Activated T-cell treated with anti-CD3 and anti-CD28 coated beads, Interleukin-2, amount 50 U/mL, for 72 hours (primary cell): ENCODE measurements around the gene CRACR2B. TPM values are rescaled to one million over a fixed set of nuclear protein-coding genes. Genes with fewer than 3 reads are reported as not detected.

ENCODE experiments used
- ATAC-seq, 2 donors: fragments of 150-1000 bp; cut with Tn5 transposase; replicated peaks in 1 of 2; 2 replicates each; pipeline ENCODE4 v1.10.0; 2021; ENCODE audit warnings: moderate library complexity in 2 of 2, mild to moderate bottlenecking in 1 of 2
- DNase-seq, 2 donors: peaks; one replicate each; pipeline ENCODE4 v3.0.0; 2021 to 2022; ENCODE audit warnings: mixed read lengths in 1 of 2
- H3K27ac Mint-ChIP-seq: one replicate; pipeline ENCODE4 v1.8.0; 2022; ENCODE audit warnings: mild to moderate bottlenecking, moderate library complexity, mixed read lengths
- H3K27me3 Mint-ChIP-seq: one replicate; pipeline ENCODE4 v1.8.0; 2022; ENCODE audit warnings: low read depth, mixed read lengths
- H3K36me3 Mint-ChIP-seq, 2 donors: one replicate each; pipeline ENCODE4 v1.8.0; 2022; ENCODE audit warnings: mixed read lengths in 2 of 2, mild to moderate bottlenecking in 1 of 2; ENCODE audit not compliant: insufficient read depth in 2 of 2
- H3K4me1 Mint-ChIP-seq: one replicate; pipeline ENCODE4 v1.8.0; 2022; ENCODE audit warnings: low read depth, mixed read lengths
- H3K4me3 Mint-ChIP-seq, 2 donors: one replicate each; pipeline ENCODE4 v1.8.0; 2022; ENCODE audit warnings: mild to moderate bottlenecking in 2 of 2, mixed read lengths in 2 of 2, moderate library complexity in 2 of 2
- H3K9me3 Mint-ChIP-seq, 2 donors: one replicate each; pipeline ENCODE4 v1.8.0; 2022; ENCODE audit warnings: mixed read lengths in 2 of 2
- total RNA-seq, 2 donors: library from RNA; stranded (reverse); gene quantifications; one replicate each; pipeline ENCODE4 v1.2.3, GENCODE V29; 2022

The CRACR2B gene
- total RNA-seq, 2 donors from 2014 or later: 5.5 to 13.3 TPM

DNA sequence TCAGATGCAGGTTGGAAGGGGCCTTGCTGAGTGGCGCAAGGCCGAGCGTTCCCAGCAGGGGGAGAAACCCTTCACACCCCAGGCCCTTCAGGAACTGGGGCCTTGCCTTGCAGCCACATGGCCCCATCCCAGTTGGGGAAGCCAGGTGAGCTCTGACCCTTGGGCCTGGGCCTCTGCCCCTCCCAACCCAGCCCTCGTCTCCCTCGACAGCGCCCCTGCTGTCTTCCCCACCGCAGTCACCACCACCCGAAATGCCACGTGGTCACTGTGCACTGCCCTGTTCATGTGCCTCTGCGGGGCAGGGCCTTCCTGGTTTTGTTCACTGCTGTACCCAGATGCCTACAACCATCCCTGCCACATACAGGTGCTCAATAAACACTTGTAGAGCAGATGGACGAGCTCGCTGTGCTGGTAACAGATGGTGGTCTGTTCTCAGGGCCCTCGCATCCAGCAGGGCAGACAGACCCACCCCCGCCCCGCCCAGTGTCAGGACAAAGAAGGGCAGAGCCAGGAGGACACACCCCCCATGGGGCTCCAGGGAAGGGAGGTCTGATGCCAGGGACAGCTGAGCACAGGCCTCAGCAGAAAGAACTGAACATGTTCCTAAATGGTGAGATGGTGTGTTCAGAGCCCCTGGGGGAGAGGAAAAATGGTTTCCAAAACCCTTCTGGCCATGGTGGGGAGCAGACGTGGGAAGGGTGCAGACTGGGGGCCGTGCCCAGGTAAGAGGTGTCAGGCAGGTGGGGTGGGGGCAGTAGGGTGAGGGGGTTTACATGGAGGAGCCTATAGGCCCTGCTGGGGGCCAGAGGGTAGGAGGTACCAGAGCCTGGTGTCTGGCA, 10.9 kb downstream of the CRACR2B start:
- no peaks in the 10 kb centered on the region for H3K27me3 Mint-ChIP-seq
- peaks cover 27% of the 10 kb centered on the region for H3K4me1 Mint-ChIP-seq
- DNase-seq (no peak), ATAC-seq (no peak)
- peaks cover 0 to 4% of the 10 kb centered on the region in 2 donors for H3K36me3 Mint-ChIP-seq
- no peak overlapping the region for H3K27ac Mint-ChIP-seq
- no peak overlapping the region for H3K4me3 Mint-ChIP-seq
- no peaks in the 10 kb centered on the region for H3K9me3 Mint-ChIP-seq

DNA sequence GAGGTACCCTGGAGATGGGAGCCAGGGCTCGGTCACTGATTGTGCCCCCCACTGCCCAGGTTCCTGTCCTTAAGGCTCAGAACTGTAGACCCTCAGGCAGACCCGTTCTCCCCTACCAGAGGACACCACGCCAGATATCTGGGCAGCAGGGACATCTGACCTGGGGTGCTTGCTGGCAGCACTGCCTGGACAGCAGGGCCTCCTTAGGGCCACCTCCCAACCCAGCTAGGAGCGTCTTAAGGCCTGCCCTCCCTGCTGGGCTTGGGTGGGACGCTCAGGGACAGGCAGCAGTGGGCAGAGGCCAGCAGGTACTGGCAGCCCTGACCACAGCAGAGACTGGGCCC, 11.5 kb downstream of the CRACR2B start:
- H3K9me3 Mint-ChIP-seq: no peaks in the 10 kb centered on the region
- ATAC-seq (no peak), DNase-seq (no peak)
- no peak overlapping the region for H3K4me3 Mint-ChIP-seq
- H3K4me1 Mint-ChIP-seq: peaks cover 25% of the 10 kb centered on the region
- no peak overlapping the region for H3K27ac Mint-ChIP-seq
- H3K36me3 Mint-ChIP-seq: peaks cover 0 to 4% of the 10 kb centered on the region in 2 donors
- H3K27me3 Mint-ChIP-seq: no peaks in the 10 kb centered on the region

DNA sequence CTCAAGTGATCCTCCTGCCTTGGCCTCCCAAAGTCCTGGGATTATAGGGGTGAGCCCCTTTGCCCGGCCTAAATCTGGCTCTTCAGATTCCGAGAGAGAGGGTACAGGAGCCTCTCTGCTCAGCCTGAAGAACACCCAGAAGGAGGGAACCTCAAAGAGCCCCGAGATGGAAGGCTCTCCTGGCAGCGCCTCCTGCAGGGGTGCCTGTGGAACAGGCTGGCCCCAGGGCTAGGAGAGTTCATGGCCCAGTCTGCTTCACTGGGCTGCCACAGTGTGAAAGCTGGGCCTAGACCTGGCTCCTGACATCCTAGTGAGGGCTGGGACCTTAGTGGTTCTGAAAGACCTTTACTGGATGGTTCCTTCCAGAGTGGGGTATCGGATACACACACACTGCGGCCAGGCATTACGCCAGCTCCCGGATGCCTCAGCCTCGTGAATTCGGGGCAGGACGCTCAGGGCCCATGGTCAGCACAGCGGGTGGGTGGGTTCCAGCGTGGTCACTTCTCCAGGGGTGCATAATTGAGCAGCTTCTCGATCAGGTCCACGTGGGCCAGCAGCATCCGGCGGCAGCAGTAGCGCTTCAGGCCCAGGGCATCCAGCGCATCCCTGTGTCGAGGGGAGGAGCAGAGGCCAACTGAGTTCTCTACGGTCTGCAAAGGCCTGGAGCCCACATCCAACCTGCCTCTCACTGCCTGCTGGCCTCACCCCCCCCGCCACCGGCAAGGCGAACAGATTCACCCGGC, 12.3 kb downstream of the CRACR2B start:
- Mint-ChIP-seq H3K27me3 (no peaks in the 10 kb centered on the region), H3K27ac (no peak overlapping the region), H3K36me3 (peaks cover 0 to 4% of the 10 kb centered on the region in 2 donors), H3K9me3 (no peaks in the 10 kb centered on the region), H3K4me3 (peak overlapping the region; percentile 83 to 88), H3K4me1 (peaks cover 25% of the 10 kb centered on the region)
- ATAC-seq: no peak
- DNase-seq: no peak

DNA sequence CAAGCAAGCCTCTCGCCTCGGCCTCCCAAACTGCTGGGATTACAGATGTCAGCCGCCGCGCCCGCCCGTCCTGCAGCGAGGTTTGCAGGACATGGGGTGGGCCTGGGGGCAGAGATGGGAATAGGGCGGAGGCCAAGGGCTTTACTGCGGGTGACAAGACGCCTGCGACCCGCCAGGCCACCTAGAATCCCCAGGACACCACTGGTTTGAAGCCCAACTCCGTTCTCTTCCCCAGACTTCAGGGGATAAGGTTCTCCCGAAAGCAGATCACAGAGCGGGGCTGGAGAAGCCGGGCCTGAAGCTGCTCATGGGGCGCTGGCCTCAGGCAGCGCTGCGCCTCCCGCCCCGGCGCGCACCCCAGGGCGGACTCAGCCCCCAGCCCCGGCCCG, 14.3 kb downstream of the CRACR2B start:
- Mint-ChIP-seq H3K27ac (peak overlapping the region; percentile 79), H3K36me3 (peaks cover 0 to 4% of the 10 kb centered on the region in 2 donors), H3K27me3 (no peaks in the 10 kb centered on the region), H3K4me3 (peak overlapping the region; percentile 83 to 88), H3K9me3 (no peaks in the 10 kb centered on the region), H3K4me1 (peaks cover 25% of the 10 kb centered on the region)
- DNase-seq (no peak), ATAC-seq (peak; percentile 1 to 2)

DNA sequence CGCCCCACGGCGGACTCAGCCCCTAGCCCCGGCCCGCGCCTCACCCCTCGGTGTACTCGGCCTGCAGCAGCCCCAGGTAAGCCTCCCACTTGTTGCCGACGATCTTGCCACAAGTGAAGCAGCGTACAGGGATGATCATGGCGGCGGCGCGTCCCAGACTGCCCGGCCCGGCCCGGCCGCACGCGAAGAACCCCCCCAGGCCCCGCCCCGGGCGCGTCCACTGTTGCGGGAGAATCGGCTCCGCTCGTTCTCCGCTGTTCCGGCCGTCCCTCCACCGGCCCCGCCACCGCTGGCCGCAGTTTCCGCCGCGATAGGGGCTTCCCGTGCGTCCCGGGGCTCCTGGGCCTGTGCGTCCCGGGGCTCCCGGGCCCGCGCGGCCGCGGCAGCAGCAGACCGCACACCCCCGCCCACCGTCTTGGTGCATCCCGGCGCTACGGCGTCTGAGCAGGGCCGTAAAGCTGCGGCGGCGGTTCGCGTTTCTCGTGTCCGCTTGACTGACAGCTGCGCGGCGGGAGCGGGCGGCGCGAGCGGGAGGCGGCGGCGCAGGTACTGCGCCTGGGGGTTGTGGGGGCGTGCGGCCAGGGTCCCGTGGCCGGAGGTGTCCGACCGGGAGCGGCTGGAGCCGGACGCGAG, 14.8 kb downstream of the CRACR2B start, which contains the start of the genes POLR2L and TSPAN4:
TSS of gene POLR2L (minus strand) at position 160 of the 633 bp plus-strand sequence. CDS start at position 139, 21 bp downstream.
TSS of gene TSPAN4 (plus strand) at position 483 of the 633 bp plus-strand sequence. CDS start 7,453 bp downstream, outside the sequence.
- H3K9me3 Mint-ChIP-seq: no peaks in the 10 kb centered on the region
- peak within 1 kb of the TSS; percentile 79 for H3K27ac Mint-ChIP-seq
- peak within 1 kb of the TSS; percentile 86 to 88 for H3K4me3 Mint-ChIP-seq
- DNase-seq (peak; percentile 93 to 94), ATAC-seq (peak; percentile 79 to 84)
- peaks cover 0 to 4% of the 10 kb centered on the region in 2 donors for H3K36me3 Mint-ChIP-seq
- H3K27me3 Mint-ChIP-seq: no peaks in the 10 kb centered on the region
- H3K4me1 Mint-ChIP-seq: peaks cover 25% of the 10 kb centered on the region

GRCh38 chr11:843086-843734, 15.5 kb downstream of the CRACR2B start:
- peaks cover 25% of the 10 kb centered on the region for H3K4me1 Mint-ChIP-seq
- DNase-seq (no peak), ATAC-seq (peak in 1 of 2 donors; percentile 13)
- no peaks in the 10 kb centered on the region for H3K27me3 Mint-ChIP-seq
- H3K9me3 Mint-ChIP-seq: no peaks in the 10 kb centered on the region
- H3K27ac Mint-ChIP-seq: no peak overlapping the region
- H3K36me3 Mint-ChIP-seq: peaks cover 0 to 4% of the 10 kb centered on the region in 2 donors
- peak overlapping the region; percentile 74 to 86 for H3K4me3 Mint-ChIP-seq

DNA sequence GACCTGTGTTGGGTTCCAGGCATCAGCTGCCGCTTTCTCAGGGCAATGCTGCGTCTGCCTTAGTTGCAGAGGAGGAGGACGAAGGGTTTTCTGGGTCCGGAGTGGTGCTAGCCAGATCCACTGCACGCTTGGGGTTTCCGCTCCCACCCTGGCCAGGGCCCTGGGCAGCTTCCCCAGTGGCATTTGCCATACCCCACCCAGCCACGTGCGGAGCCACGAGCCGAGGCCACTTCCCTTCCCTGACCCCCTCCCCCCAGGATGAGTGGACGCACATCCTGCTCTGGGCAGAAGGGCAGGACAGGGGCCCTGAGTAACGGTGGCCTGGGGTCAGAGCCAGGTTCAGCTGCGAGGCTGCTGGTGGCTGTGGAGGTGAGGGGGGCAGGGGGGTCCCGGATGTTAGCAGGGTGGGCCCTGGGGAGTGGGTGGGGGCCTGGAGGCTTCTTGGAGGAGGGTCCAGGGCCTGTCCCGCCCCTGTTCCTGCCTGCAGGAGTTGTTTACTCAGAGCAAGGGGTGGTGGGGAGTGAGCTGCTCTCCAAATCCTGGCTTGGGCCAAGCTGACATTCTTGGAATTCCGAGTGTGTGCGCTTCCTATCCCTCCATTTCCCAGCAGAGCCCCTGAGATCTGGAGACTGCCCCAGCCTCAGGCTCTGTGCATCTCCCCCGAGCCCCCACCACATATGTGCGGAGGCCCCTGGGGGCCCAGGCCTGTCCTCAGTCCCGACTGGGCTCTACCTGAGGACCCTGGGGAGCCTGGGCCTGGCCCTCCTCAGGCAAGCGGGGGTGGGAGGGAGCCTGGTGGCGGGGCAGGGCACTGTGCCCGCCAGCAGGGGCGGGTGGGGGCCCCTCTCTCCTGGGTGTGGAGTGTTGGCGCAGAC, 16.3 kb downstream of the CRACR2B start:
- Mint-ChIP-seq H3K4me1 (peaks cover 30% of the 10 kb centered on the region), H3K27me3 (peaks cover 4% of the 10 kb centered on the region), H3K9me3 (no peaks in the 10 kb centered on the region), H3K4me3 (peak overlapping the region; percentile 74 to 86), H3K27ac (peak overlapping the region; percentile 60), H3K36me3 (peaks cover 0 to 2% of the 10 kb centered on the region in 2 donors)
- DNase-seq (peak in 1 of 2 donors; percentile 37), ATAC-seq (no peak)

GRCh38 chr11:844693-845644, 17.2 kb downstream of the CRACR2B start:
- no peak overlapping the region for H3K27ac Mint-ChIP-seq
- DNase-seq (no peak), ATAC-seq (no peak)
- H3K4me3 Mint-ChIP-seq: peak overlapping the region; percentile 29 to 49
- peaks cover 4% of the 10 kb centered on the region for H3K27me3 Mint-ChIP-seq
- H3K36me3 Mint-ChIP-seq: no peaks in the 10 kb centered on the region
- H3K9me3 Mint-ChIP-seq: no peaks in the 10 kb centered on the region
- peaks cover 30% of the 10 kb centered on the region for H3K4me1 Mint-ChIP-seq

DNA sequence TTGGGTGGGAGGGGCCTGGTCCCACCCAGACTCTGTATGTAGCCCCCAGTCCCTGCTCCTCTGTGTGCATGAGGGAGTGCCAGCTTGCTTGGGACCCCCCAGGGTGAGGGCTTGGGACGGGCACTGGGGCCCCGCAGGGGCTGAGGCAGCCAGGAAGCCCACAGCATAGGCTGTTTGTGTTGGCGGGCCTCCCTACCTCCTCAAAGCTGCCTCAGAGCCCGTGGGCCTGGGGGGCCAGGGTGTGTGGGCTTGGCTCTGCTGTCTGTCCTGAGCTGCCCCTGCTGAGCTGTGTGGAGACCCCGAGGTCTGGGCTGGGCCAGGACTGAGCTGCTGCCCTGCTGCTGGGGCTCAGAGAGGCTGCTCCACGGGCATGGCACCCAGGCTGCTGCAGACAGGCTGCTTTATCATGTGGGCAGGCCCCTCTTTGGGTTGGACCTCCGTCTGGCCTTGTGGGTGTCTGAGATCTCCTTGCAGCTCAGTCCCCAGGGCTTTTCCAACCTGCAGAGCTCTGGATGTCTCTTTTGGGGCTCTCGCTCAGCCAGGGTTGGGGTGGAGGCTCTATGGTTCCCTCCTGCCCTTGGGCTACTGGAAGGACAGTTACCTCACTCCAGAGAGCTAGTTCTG, 18.3 kb downstream of the CRACR2B start:
- H3K4me1 Mint-ChIP-seq: peaks cover 23% of the 10 kb centered on the region
- H3K36me3 Mint-ChIP-seq: no peaks in the 10 kb centered on the region
- peaks cover 4% of the 10 kb centered on the region for H3K27me3 Mint-ChIP-seq
- no peaks in the 10 kb centered on the region for H3K9me3 Mint-ChIP-seq
- H3K27ac Mint-ChIP-seq: no peak overlapping the region
- ATAC-seq: no peak
- DNase-seq: no peak
- no peak overlapping the region for H3K4me3 Mint-ChIP-seq

GRCh38 chr11:846496-847098, 18.9 kb downstream of the CRACR2B start:
- Mint-ChIP-seq H3K9me3 (no peaks in the 10 kb centered on the region), H3K27ac (no peak overlapping the region), H3K4me1 (peaks cover 18% of the 10 kb centered on the region), H3K27me3 (peaks cover 4% of the 10 kb centered on the region), H3K4me3 (no peak overlapping the region), H3K36me3 (no peaks in the 10 kb centered on the region)
- ATAC-seq (no peak), DNase-seq (no peak)
